T-helper 17 cell (primary cell): ENCODE data around the gene CST3. TPM values are rescaled to one million over a fixed set of nuclear protein-coding genes. Genes with fewer than 3 reads are reported as not detected.
"Not testable (repeated sequence)": the region's sequence is repeated elsewhere in the genome, so short reads cannot be mapped to it uniquely, and the experiment has no call there.

Experiments used
- ATAC-seq: fragments of 150-1000 bp; cut with Tn5 transposase; 2 replicates; pipeline ENCODE4 v1.10.0; 2021; ENCODE audit warnings: mild to moderate bottlenecking, moderate library complexity
- DNase-seq, 3 donors: peaks; one replicate each; pipeline versions ENCODE4 v3.0.0 to v3.0.0-alpha.2; 2020 to 2021
- H3K9me3 ChIP-seq: one replicate; pipeline ENCODE4 v1.7.0; 2013; ENCODE audit warnings: low read length, mild to moderate bottlenecking; ENCODE audit not compliant: control insufficient read depth, poor library complexity, severe bottlenecking
- H3K27ac Mint-ChIP-seq: one replicate; pipeline ENCODE4 v1.8.0; 2022; ENCODE audit warnings: mild to moderate bottlenecking, moderate library complexity, mixed read lengths
- H3K27me3 Mint-ChIP-seq: one replicate; pipeline ENCODE4 v1.8.0; 2022; ENCODE audit warnings: mixed read lengths
- H3K36me3 Mint-ChIP-seq: one replicate; pipeline ENCODE4 v1.8.0; 2022; ENCODE audit warnings: low read depth, mixed read lengths
- H3K4me1 Mint-ChIP-seq: one replicate; pipeline ENCODE4 v1.8.0; 2022; ENCODE audit warnings: mild to moderate bottlenecking, mixed read lengths
- H3K4me3 Mint-ChIP-seq: one replicate; pipeline ENCODE4 v1.8.0; 2022; ENCODE audit warnings: mild to moderate bottlenecking, moderate library complexity, mixed read lengths
- total RNA-seq, 4 donors: library from RNA in 2 of 4; stranded (reverse) in 2 of 4; gene quantifications; one replicate each; pipeline ENCODE4 v1.2.3 and lab custom pipeline; 2022 to 2026

The CST3 gene
- total RNA-seq (10 to 100 TPM; 29.5 to 87.5 TPM), total RNA-seq (lab: John Stamatoyannopoulos, UW) (0.38 to 0.58 reads per million in 2 donors)

GRCh38 chr20:23637282-23638221 lies at the start of gene CST3:
Gene CST3 (minus strand): TSS chr20:23637955. CDS start chr20:23637862, 93 bp downstream.
- no peak for DNase-seq
- peaks cover 6% of the 10 kb centered on the region for H3K4me1 Mint-ChIP-seq
- H3K9me3 ChIP-seq = no peaks in the 10 kb centered on the region
- ATAC-seq = no peak
- no peak within 1 kb of the TSS for H3K27ac Mint-ChIP-seq
- peaks cover 5% of the 10 kb centered on the region for H3K36me3 Mint-ChIP-seq
- peak within 1 kb of the TSS; percentile 49 for H3K4me3 Mint-ChIP-seq
- peaks cover 60% of the 10 kb centered on the region for H3K27me3 Mint-ChIP-seq

GRCh38 chr20:23686046-23686750 lies 48.4 kb upstream of the CST3 start:
- ATAC-seq = no peak
- no peak for DNase-seq
- H3K27ac Mint-ChIP-seq = no peak overlapping the region
- no peaks in the 10 kb centered on the region for H3K4me1 Mint-ChIP-seq
- H3K9me3 ChIP-seq = no peaks in the 10 kb centered on the region
- H3K27me3 Mint-ChIP-seq = peaks cover 38% of the 10 kb centered on the region
- no peaks in the 10 kb centered on the region for H3K36me3 Mint-ChIP-seq
- no peak overlapping the region for H3K4me3 Mint-ChIP-seq

- H3K36me3 Mint-ChIP-seq, H3K4me3 Mint-ChIP-seq, H3K9me3 ChIP-seq, ATAC-seq, DNase-seq, H3K4me1 Mint-ChIP-seq, H3K27ac Mint-ChIP-seq: not testable (repeated sequence)
- H3K27me3 Mint-ChIP-seq = peaks cover 42% of the 10 kb centered on the region
Measured at GRCh38 chr20:23685529-23685896, 47.8 kb upstream of the CST3 start.

- Mint-ChIP-seq H3K36me3 (no peaks in the 10 kb centered on the region), H3K4me3 (no peak overlapping the region), H3K4me1 (no peaks in the 10 kb centered on the region), H3K27me3 (peaks cover 55% of the 10 kb centered on the region), H3K27ac (no peak overlapping the region)
- ATAC-seq (no peak), DNase-seq (no peak)
- H3K9me3 ChIP-seq = no peaks in the 10 kb centered on the region
Measured at GRCh38 chr20:23684261-23684660, 46.5 kb upstream of the CST3 start.

GRCh38 chr20:23683807-23684206 lies 46.1 kb upstream of the CST3 start:
- no peaks in the 10 kb centered on the region for H3K4me1 Mint-ChIP-seq
- peaks cover 59% of the 10 kb centered on the region for H3K27me3 Mint-ChIP-seq
- H3K9me3 ChIP-seq = no peaks in the 10 kb centered on the region
- H3K36me3 Mint-ChIP-seq = no peaks in the 10 kb centered on the region
- no peak overlapping the region for H3K4me3 Mint-ChIP-seq
- no peak overlapping the region for H3K27ac Mint-ChIP-seq
- no peak for ATAC-seq
- no peak for DNase-seq

GRCh38 chr20:23683281-23683680 lies 45.5 kb upstream of the CST3 start:
- H3K9me3 ChIP-seq = no peaks in the 10 kb centered on the region
- H3K4me1 Mint-ChIP-seq = no peaks in the 10 kb centered on the region
- H3K36me3 Mint-ChIP-seq = no peaks in the 10 kb centered on the region
- DNase-seq (no peak), ATAC-seq (no peak)
- peaks cover 59% of the 10 kb centered on the region for H3K27me3 Mint-ChIP-seq
- H3K27ac Mint-ChIP-seq = no peak overlapping the region
- H3K4me3 Mint-ChIP-seq = no peak overlapping the region

- Mint-ChIP-seq H3K4me3 (no peak overlapping the region), H3K27ac (no peak overlapping the region), H3K36me3 (no peaks in the 10 kb centered on the region), H3K4me1 (no peaks in the 10 kb centered on the region), H3K27me3 (peaks cover 48% of the 10 kb centered on the region)
- no peaks in the 10 kb centered on the region for H3K9me3 ChIP-seq
- no peak for DNase-seq
- ATAC-seq = no peak
Measured at GRCh38 chr20:23680146-23680545, 42.4 kb upstream of the CST3 start.

GRCh38 chr20:23679133-23680092 lies 41.7 kb upstream of the CST3 start:
- H3K27ac Mint-ChIP-seq = no peak overlapping the region
- H3K36me3 Mint-ChIP-seq = no peaks in the 10 kb centered on the region
- no peaks in the 10 kb centered on the region for H3K4me1 Mint-ChIP-seq
- ATAC-seq = no peak
- no peak overlapping the region for H3K4me3 Mint-ChIP-seq
- no peaks in the 10 kb centered on the region for H3K9me3 ChIP-seq
- DNase-seq = no peak
- H3K27me3 Mint-ChIP-seq = peaks cover 45% of the 10 kb centered on the region

GRCh38 chr20:23673209-23673608 lies 35.5 kb upstream of the CST3 start:
- Mint-ChIP-seq H3K4me1 (no peaks in the 10 kb centered on the region), H3K27me3 (no peaks in the 10 kb centered on the region), H3K27ac (no peak overlapping the region), H3K36me3 (no peaks in the 10 kb centered on the region), H3K4me3 (no peak overlapping the region)
- DNase-seq = no peak
- no peaks in the 10 kb centered on the region for H3K9me3 ChIP-seq
- no peak for ATAC-seq

- no peaks in the 10 kb centered on the region for H3K9me3 ChIP-seq
- Mint-ChIP-seq H3K27ac (no peak overlapping the region), H3K4me3 (no peak overlapping the region), H3K27me3 (no peaks in the 10 kb centered on the region), H3K36me3 (no peaks in the 10 kb centered on the region), H3K4me1 (no peaks in the 10 kb centered on the region)
- no peak for DNase-seq
- no peak for ATAC-seq
Measured at GRCh38 chr20:23672158-23672557, 34.4 kb upstream of the CST3 start.

GRCh38 chr20:23671479-23671878 lies 33.7 kb upstream of the CST3 start:
- ATAC-seq (no peak), DNase-seq (no peak)
- H3K36me3 Mint-ChIP-seq = no peaks in the 10 kb centered on the region
- H3K27ac Mint-ChIP-seq = no peak overlapping the region
- H3K9me3 ChIP-seq = no peaks in the 10 kb centered on the region
- no peaks in the 10 kb centered on the region for H3K4me1 Mint-ChIP-seq
- H3K27me3 Mint-ChIP-seq = no peaks in the 10 kb centered on the region
- H3K4me3 Mint-ChIP-seq = no peak overlapping the region

- H3K4me1 Mint-ChIP-seq = no peaks in the 10 kb centered on the region
- H3K4me3 Mint-ChIP-seq = no peak overlapping the region
- H3K27me3 Mint-ChIP-seq = no peaks in the 10 kb centered on the region
- H3K27ac Mint-ChIP-seq = no peak overlapping the region
- ATAC-seq (no peak), DNase-seq (no peak)
- no peaks in the 10 kb centered on the region for H3K9me3 ChIP-seq
- H3K36me3 Mint-ChIP-seq = no peaks in the 10 kb centered on the region
Measured at GRCh38 chr20:23670361-23670760, 32.6 kb upstream of the CST3 start.

- no peaks in the 10 kb centered on the region for H3K9me3 ChIP-seq
- no peaks in the 10 kb centered on the region for H3K36me3 Mint-ChIP-seq
- no peak for ATAC-seq
- no peaks in the 10 kb centered on the region for H3K27me3 Mint-ChIP-seq
- no peak overlapping the region for H3K27ac Mint-ChIP-seq
- no peak for DNase-seq
- no peaks in the 10 kb centered on the region for H3K4me1 Mint-ChIP-seq
- H3K4me3 Mint-ChIP-seq = no peak overlapping the region
Measured at GRCh38 chr20:23669866-23670265, 32.1 kb upstream of the CST3 start.
